Measurements from ENCODE around the gene PLIN3.

DNA sequence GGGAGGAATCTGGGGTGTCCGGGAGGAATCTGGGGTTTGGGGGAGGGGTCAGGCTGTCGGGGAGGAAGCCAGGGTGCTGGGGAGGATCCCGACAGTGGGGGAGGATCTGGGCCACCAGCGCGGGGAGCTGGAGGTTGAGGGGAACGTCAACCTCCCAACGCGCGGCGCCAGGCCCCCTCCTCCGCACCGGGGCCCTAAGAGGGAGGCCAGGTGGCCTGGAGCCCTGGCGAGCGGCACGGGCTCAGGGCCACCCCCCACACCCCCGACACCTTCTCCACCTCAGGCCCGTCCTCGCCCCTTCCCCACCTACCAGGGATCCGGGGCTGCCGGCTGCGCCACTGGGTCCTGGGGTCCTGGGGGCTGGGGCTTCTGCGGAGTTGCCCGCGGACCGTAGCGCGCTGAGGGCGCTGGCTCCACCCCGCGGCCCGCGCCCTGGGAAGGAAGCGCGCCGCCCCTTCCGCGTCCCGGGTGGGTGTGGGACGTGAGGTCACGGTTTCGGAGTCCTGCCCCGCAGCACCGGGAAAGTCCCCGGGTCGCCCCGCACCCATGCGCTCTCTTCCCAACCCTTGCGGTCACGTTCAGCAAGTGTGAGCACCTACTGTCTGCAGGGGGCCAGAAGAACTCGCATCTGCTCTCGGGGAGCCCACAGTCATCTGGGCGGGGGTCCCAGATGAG is 36.0 kb downstream of the PLIN3 start, which contains the start of gene TICAM1:
- TF ChIP-seq ZNF292 (tag by site-specific recombination; IDR thresholded peaks at IDR 0.05; ENCODE audit: borderline replicate concordance, low read depth): no peak
- TF ChIP-seq ZNF624 (tag by site-specific recombination; IDR thresholded peaks at IDR 0.05): no peak
- TF ChIP-seq ZNF514 (tag by site-specific recombination; IDR thresholded peaks at IDR 0.05): no peak
